ENCODE data around the gene DIDO1.

DIDO1 gene

GRCh38 chr20:62920039-62920645 lies 6.2 kb downstream of the DIDO1 start:
- H3K27me3 Mint-ChIP-seq = no peaks in the 10 kb centered on the region
- H3K27ac Mint-ChIP-seq = peak overlapping the region; percentile 31
- ATAC-seq (replicated peaks) (no peak), DNase-seq (no peak)
- peak overlapping the region; percentile 6 to 36 for H3K4me3 Mint-ChIP-seq
- peaks cover 3 to 14% of the 10 kb centered on the region in 2 donors for H3K36me3 Mint-ChIP-seq
- no peaks in the 10 kb centered on the region for H3K9me3 Mint-ChIP-seq
- H3K4me1 Mint-ChIP-seq = peaks cover 55 to 85% of the 10 kb centered on the region in 2 donors

GRCh38 chr20:62918831-62919230 lies 7.5 kb downstream of the DIDO1 start:
- DNase-seq (no peak), ATAC-seq (replicated peaks) (peak; percentile 66 to 70)
- H3K27me3 Mint-ChIP-seq = no peaks in the 10 kb centered on the region
- H3K4me1 Mint-ChIP-seq = peaks cover 50 to 82% of the 10 kb centered on the region in 2 donors
- peak overlapping the region; percentile 66 to 72 for H3K4me3 Mint-ChIP-seq
- H3K9me3 Mint-ChIP-seq = no peaks in the 10 kb centered on the region
- peak overlapping the region; percentile 87 for H3K27ac Mint-ChIP-seq
- peaks cover 7 to 17% of the 10 kb centered on the region in 2 donors for H3K36me3 Mint-ChIP-seq

GRCh38 chr20:62918147-62918546 lies 8.2 kb downstream of the DIDO1 start:
- H3K36me3 Mint-ChIP-seq = peaks cover 11 to 19% of the 10 kb centered on the region in 2 donors
- peak overlapping the region; percentile 66 to 72 for H3K4me3 Mint-ChIP-seq
- peak; percentile 31 for DNase-seq
- H3K9me3 Mint-ChIP-seq = no peaks in the 10 kb centered on the region
- peak overlapping the region; percentile 87 for H3K27ac Mint-ChIP-seq
- H3K4me1 Mint-ChIP-seq = peaks cover 50 to 80% of the 10 kb centered on the region in 2 donors
- no peaks in the 10 kb centered on the region for H3K27me3 Mint-ChIP-seq
- ATAC-seq (replicated peaks) = peak; percentile 80 to 88

- DNase-seq (no peak), ATAC-seq (replicated peaks) (peak; percentile 51 to 65)
- H3K27me3 Mint-ChIP-seq = no peaks in the 10 kb centered on the region
- peak overlapping the region; percentile 66 to 72 for H3K4me3 Mint-ChIP-seq
- H3K27ac Mint-ChIP-seq = peak overlapping the region; percentile 87
- H3K4me1 Mint-ChIP-seq = peaks cover 50 to 80% of the 10 kb centered on the region in 2 donors
- no peaks in the 10 kb centered on the region for H3K9me3 Mint-ChIP-seq
- peaks cover 14 to 21% of the 10 kb centered on the region in 2 donors for H3K36me3 Mint-ChIP-seq
Measured at GRCh38 chr20:62917720-62918119, 8.6 kb downstream of the DIDO1 start.

- Mint-ChIP-seq H3K27ac (peak overlapping the region; percentile 87), H3K36me3 (peaks cover 14 to 20% of the 10 kb centered on the region in 2 donors), H3K4me1 (peaks cover 43 to 73% of the 10 kb centered on the region in 2 donors)
Measured at GRCh38 chr20:62916703-62917476, 9.4 kb downstream of the DIDO1 start.

GRCh38 chr20:62914970-62915457 lies 11.3 kb downstream of the DIDO1 start:
- DNase-seq (no peak), ATAC-seq (replicated peaks) (no peak)
- H3K36me3 Mint-ChIP-seq = peaks cover 23 to 26% of the 10 kb centered on the region in 2 donors
- peaks cover 35 to 70% of the 10 kb centered on the region in 2 donors for H3K4me1 Mint-ChIP-seq
- H3K4me3 Mint-ChIP-seq = no peak overlapping the region
- H3K27ac Mint-ChIP-seq = peak overlapping the region; percentile 21
- H3K27me3 Mint-ChIP-seq = no peaks in the 10 kb centered on the region
- no peaks in the 10 kb centered on the region for H3K9me3 Mint-ChIP-seq

More at GRCh38 chr20:62916703-62917476, 9.4 kb downstream of the DIDO1 start:
- ATAC-seq (replicated peaks) = no peak
- no peak for DNase-seq
- Mint-ChIP-seq H3K9me3 (no peaks in the 10 kb centered on the region), H3K4me3 (peak overlapping the region; percentile 39 to 66), H3K27me3 (no peaks in the 10 kb centered on the region)

GRCh38 chr20:62914436-62914835 lies 11.9 kb downstream of the DIDO1 start:
- peak overlapping the region; percentile 56 for H3K27ac Mint-ChIP-seq
- ATAC-seq (replicated peaks) = no peak
- H3K36me3 Mint-ChIP-seq = peaks cover 28 to 31% of the 10 kb centered on the region in 2 donors
- no peaks in the 10 kb centered on the region for H3K9me3 Mint-ChIP-seq
- H3K4me3 Mint-ChIP-seq = no peak overlapping the region
- DNase-seq = no peak
- peaks cover 30 to 69% of the 10 kb centered on the region in 2 donors for H3K4me1 Mint-ChIP-seq
- no peaks in the 10 kb centered on the region for H3K27me3 Mint-ChIP-seq

- DNase-seq = no peak
- no peak for ATAC-seq (replicated peaks)
- no peak overlapping the region for H3K27ac Mint-ChIP-seq
- peaks cover 21 to 62% of the 10 kb centered on the region in 2 donors for H3K4me1 Mint-ChIP-seq
- peaks cover 31 to 36% of the 10 kb centered on the region in 2 donors for H3K36me3 Mint-ChIP-seq
- H3K4me3 Mint-ChIP-seq = no peak overlapping the region
- no peaks in the 10 kb centered on the region for H3K27me3 Mint-ChIP-seq
- no peaks in the 10 kb centered on the region for H3K9me3 Mint-ChIP-seq
Measured at GRCh38 chr20:62913043-62913630, 13.2 kb downstream of the DIDO1 start.

GRCh38 chr20:62911701-62912280 lies 14.5 kb downstream of the DIDO1 start:
- no peaks in the 10 kb centered on the region for H3K9me3 Mint-ChIP-seq
- no peaks in the 10 kb centered on the region for H3K27me3 Mint-ChIP-seq
- H3K4me3 Mint-ChIP-seq = no peak overlapping the region
- DNase-seq (no peak), ATAC-seq (replicated peaks) (no peak)
- peaks cover 11 to 59% of the 10 kb centered on the region in 2 donors for H3K4me1 Mint-ChIP-seq
- peaks cover 37 to 47% of the 10 kb centered on the region in 2 donors for H3K36me3 Mint-ChIP-seq
- peak overlapping the region; percentile 69 for H3K27ac Mint-ChIP-seq

- peaks cover 8 to 54% of the 10 kb centered on the region in 2 donors for H3K4me1 Mint-ChIP-seq
- H3K36me3 Mint-ChIP-seq = peaks cover 45 to 51% of the 10 kb centered on the region in 2 donors
- peak overlapping the region; percentile 42 for H3K27ac Mint-ChIP-seq
- no peak for DNase-seq
- H3K9me3 Mint-ChIP-seq = no peaks in the 10 kb centered on the region
- H3K4me3 Mint-ChIP-seq = no peak overlapping the region
- ATAC-seq (replicated peaks) = no peak
- no peaks in the 10 kb centered on the region for H3K27me3 Mint-ChIP-seq
Measured at GRCh38 chr20:62910777-62911497, 15.4 kb downstream of the DIDO1 start.

- Mint-ChIP-seq H3K9me3 (no peaks in the 10 kb centered on the region), H3K4me1 (peaks cover 8 to 48% of the 10 kb centered on the region in 2 donors), H3K36me3 (peaks cover 50 to 55% of the 10 kb centered on the region in 2 donors), H3K4me3 (no peak overlapping the region), H3K27ac (peak overlapping the region; percentile 37), H3K27me3 (no peaks in the 10 kb centered on the region)
- ATAC-seq (replicated peaks) (no peak), DNase-seq (no peak)
Measured at GRCh38 chr20:62910217-62910766, 16.0 kb downstream of the DIDO1 start.

GRCh38 chr20:62908971-62909791 lies 17.1 kb downstream of the DIDO1 start:
- H3K27ac Mint-ChIP-seq = peak overlapping the region; percentile 65
- peaks cover 52 to 60% of the 10 kb centered on the region in 2 donors for H3K36me3 Mint-ChIP-seq
- H3K9me3 Mint-ChIP-seq = no peaks in the 10 kb centered on the region
- ATAC-seq (replicated peaks) (no peak), DNase-seq (no peak)
- H3K4me3 Mint-ChIP-seq = no peak overlapping the region
- no peaks in the 10 kb centered on the region for H3K27me3 Mint-ChIP-seq
- peaks cover 4 to 37% of the 10 kb centered on the region in 2 donors for H3K4me1 Mint-ChIP-seq
